Pancreas (tissue), 10 donors: ENCODE results near the gene KLK1. TPM values are rescaled to one million over a fixed set of nuclear protein-coding genes. Genes with fewer than 3 reads are reported as not detected.

Experiments
- ATAC-seq, 4 donors: fragments of 200-7000 bp; cut with Tn5 transposase; one replicate each; pipeline versions ENCODE4 v1.8.0 to v1.9.1; 2020; ENCODE audit warnings: mild to moderate bottlenecking in 4 of 4, moderate library complexity in 4 of 4
- DNase-seq, 6 donors: peaks; one replicate each; pipeline ENCODE4 v3.0.0-alpha.2; 2020
- FAIRE-seq: peaks from 2 replicates; lab custom pipeline; 2012; peaks lifted over from hg19 to GRCh38; lab: Jason Lieb, UNC
- H3K27ac ChIP-seq, 4 donors: fragments of 200-600 bp; sonication (generic); 1 replicate in 3 of 4; 2 replicates in 1 of 4; pipeline versions ENCODE4 v1.5.0 to v1.8.0; 2020
- H3K27me3 ChIP-seq, 4 donors: fragments of 200-600 bp; one replicate each; pipeline ENCODE4 v1.8.0; 2021
- H3K36me3 ChIP-seq, 3 donors: fragments of 200-600 bp; sonication (generic) in 1 of 3; one replicate each; pipeline versions ENCODE4 v1.5.0 to v1.8.0; 2020 to 2021
- H3K4me1 ChIP-seq, 3 donors: fragments of 200-600 bp; one replicate each; pipeline ENCODE4 v1.8.0; 2021
- H3K4me3 ChIP-seq, 4 donors: fragments of 200-600 bp; sonication (generic) in 2 of 4; one replicate each; pipeline versions ENCODE4 v1.5.0 to v1.8.0; 2020 to 2021
- H3K9me3 ChIP-seq, 4 donors: fragments of 200-600 bp; one replicate each; pipeline ENCODE4 v1.8.0; 2021
- WGBS, 2 donors: extraction: QIAGEN DNeasy Blood & Tissue Kit; methylation state at CpG; one replicate each; pipeline ENCODE4 v1.1.7; 2013; 5-methylcytosine and 5-hydroxymethylcytosine counted together
- intact Hi-C, 3 donors: fragments of 100-400 bp; cut with DNase I; formaldehyde crosslinking; loops; one replicate each; pipeline versions ENCODE4 v1.11.1 to v1.14.2; 2022
- polyA plus RNA-seq, 2 donors: library from polyadenylated mRNA; stranded (reverse); fragments of 200-250 nt; gene quantifications; one replicate each; pipeline ENCODE4 v1.2.3, GENCODE V29; 2013
- total RNA-seq, 6 donors: library from RNA; stranded (reverse); fragmentation: NEBNext Ultra II Directional in 4 of 6; extraction: Animal tissue kit (Norgen Biotek cat#: 25700) in 4 of 6; gene quantifications; one replicate each; pipeline versions ENCODE4 v1.2.1 to v1.2.4, GENCODE V29; 2021 to 2023
- TF ChIP-seq, protein P1 (sequence below), 4 donors: fragments of 200-600 bp; sonication (generic) in 3 of 4; IDR thresholded peaks; one replicate each; pipeline versions ENCODE4 v1.5.0 to v1.8.0; 2021; ENCODE audit warnings: antibody characterized with exemption in 4 of 4
- donor health status: healthy with polysubstance abuse.
- donor health status: DM: no; HTN: no; CAD: no; lungs with moderate emphysema.
- donor health status: DM: no; HTN: no; CAD: no.
- donor health status: control.
- donor health status: control.
- donor health status: Bipolar disorder and iron deficiency.
- donor health status: DM: yes; HTN: yes; CAD: no.
- donor health status: DM: no; HTN: no; CAD: no.
- donor health status: DM: no; HTN: no; CAD: no.
- donor health status: DM: yes; HTN: yes; CAD: no.

KLK1 gene
- total and polyA plus RNA-seq, 8 donors, result 607 to 1,981 (median 800) TPM

DNA sequence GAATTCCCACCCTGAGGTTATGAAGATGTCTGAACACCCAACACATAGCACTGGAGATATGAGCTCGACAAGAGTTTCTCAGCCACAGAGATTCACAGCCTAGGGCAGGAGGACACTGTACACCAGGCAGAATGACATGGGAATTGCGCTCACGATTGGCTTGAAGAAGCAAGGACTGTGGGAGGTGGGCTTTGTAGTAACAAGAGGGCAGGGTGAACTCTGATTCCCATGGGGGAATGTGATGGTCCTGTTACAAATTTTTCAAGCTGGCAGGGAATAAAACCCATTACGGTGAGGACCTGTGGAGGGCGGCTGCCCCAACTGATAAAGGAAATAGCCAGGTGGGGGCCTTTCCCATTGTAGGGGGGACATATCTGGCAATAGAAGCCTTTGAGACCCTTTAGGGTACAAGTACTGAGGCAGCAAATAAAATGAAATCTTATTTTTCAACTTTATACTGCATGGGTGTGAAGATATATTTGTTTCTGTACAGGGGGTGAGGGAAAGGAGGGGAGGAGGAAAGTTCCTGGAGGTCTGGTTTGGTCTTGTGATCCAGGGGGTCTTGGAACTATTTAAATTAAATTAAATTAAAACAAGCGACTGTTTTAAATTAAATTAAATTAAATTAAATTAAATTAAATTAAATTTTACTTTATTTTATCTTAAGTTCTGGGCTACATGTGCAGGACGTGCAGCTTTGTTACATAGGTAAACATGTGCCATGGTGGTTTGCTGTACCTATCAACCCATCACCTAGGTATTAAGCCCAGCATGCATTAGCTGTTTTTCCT is 38.1 kb upstream of the KLK1 start:
- Histone ChIP-seq H3K36me3 (no peaks in the 10 kb centered on the region), H3K4me3 (no peak overlapping the region), H3K4me1 (no peaks in the 10 kb centered on the region), H3K27ac (no peak overlapping the region), H3K27me3 (peaks cover 0 to under 1% (median 0%) of the 10 kb centered on the region in 4 donors), H3K9me3 (no peaks in the 10 kb centered on the region)
- FAIRE-seq, result no peak
- intact Hi-C loops, result no loop called here
- TF ChIP-seq, protein P1, sequence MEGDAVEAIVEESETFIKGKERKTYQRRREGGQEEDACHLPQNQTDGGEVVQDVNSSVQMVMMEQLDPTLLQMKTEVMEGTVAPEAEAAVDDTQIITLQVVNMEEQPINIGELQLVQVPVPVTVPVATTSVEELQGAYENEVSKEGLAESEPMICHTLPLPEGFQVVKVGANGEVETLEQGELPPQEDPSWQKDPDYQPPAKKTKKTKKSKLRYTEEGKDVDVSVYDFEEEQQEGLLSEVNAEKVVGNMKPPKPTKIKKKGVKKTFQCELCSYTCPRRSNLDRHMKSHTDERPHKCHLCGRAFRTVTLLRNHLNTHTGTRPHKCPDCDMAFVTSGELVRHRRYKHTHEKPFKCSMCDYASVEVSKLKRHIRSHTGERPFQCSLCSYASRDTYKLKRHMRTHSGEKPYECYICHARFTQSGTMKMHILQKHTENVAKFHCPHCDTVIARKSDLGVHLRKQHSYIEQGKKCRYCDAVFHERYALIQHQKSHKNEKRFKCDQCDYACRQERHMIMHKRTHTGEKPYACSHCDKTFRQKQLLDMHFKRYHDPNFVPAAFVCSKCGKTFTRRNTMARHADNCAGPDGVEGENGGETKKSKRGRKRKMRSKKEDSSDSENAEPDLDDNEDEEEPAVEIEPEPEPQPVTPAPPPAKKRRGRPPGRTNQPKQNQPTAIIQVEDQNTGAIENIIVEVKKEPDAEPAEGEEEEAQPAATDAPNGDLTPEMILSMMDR (IDR thresholded peaks at IDR 0.05), result no peak
- no peak for ATAC-seq
- DNase-seq, result no peak
- 62 to 74% methylated on average over 7 of the region's 7 CpGs for WGBS, 2 donors

- ATAC-seq (no peak), DNase-seq (no peak), FAIRE-seq (no peak)
- TF ChIP-seq, protein P1 (IDR thresholded peaks at IDR 0.05), result no peak
- Histone ChIP-seq H3K4me1 (no peaks in the 10 kb centered on the region), H3K27me3 (no peaks in the 10 kb centered on the region), H3K27ac (no peak overlapping the region), H3K36me3 (no peaks in the 10 kb centered on the region), H3K9me3 (no peaks in the 10 kb centered on the region), H3K4me3 (no peak overlapping the region)
- 65 to 70% methylated on average over 5 of the region's 5 CpGs for WGBS, 2 donors
- intact Hi-C loops, result no loop called here
These were observed 37.4 kb upstream of the KLK1 start for GRCh38 chr19:50861010-50861409.

DNA sequence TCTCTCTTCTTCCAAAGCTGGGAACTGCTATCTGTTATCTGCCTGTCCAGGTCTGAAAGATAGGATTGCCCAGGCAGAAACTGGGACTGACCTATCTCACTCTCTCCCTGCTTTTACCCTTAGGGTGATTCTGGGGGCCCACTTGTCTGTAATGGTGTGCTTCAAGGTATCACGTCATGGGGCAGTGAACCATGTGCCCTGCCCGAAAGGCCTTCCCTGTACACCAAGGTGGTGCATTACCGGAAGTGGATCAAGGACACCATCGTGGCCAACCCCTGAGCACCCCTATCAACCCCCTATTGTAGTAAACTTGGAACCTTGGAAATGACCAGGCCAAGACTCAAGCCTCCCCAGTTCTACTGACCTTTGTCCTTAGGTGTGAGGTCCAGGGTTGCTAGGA is 36.3 kb upstream of the KLK1 start:
- no peak for FAIRE-seq
- no peaks in the 10 kb centered on the region for H3K27me3 ChIP-seq

GRCh38 chr19:50858886-50859285 is 35.3 kb upstream of the KLK1 start:
- Histone ChIP-seq H3K4me3 (no peak overlapping the region), H3K27me3 (no peaks in the 10 kb centered on the region), H3K27ac (no peak overlapping the region), H3K9me3 (no peaks in the 10 kb centered on the region), H3K36me3 (no peaks in the 10 kb centered on the region), H3K4me1 (no peaks in the 10 kb centered on the region)
- 9 to 17% methylated on average over 4 to 7 of the region's 7 CpGs for WGBS, 2 donors
- FAIRE-seq (no peak), ATAC-seq (peak; percentile 16 to 99 (median 86)), DNase-seq (peak in 4 of 6 donors; percentile 17 to 58 (median 48))
- TF ChIP-seq, protein P1 (IDR thresholded peaks at IDR 0.05), result no peak
- intact Hi-C loops, result no loop called here

More for the DNA sequence above, 36.3 kb upstream of the KLK1 start:
- DNase-seq (no peak), ATAC-seq (no peak)
- Histone ChIP-seq H3K4me1 (no peaks in the 10 kb centered on the region), H3K27ac (no peak overlapping the region), H3K36me3 (no peaks in the 10 kb centered on the region), H3K9me3 (no peaks in the 10 kb centered on the region), H3K4me3 (no peak overlapping the region)
- 66 to 73% methylated on average over 4 of the region's 4 CpGs for WGBS, 2 donors
- intact Hi-C loops, result no loop called here
- TF ChIP-seq, protein P1 (IDR thresholded peaks at IDR 0.05), result no peak

DNA sequence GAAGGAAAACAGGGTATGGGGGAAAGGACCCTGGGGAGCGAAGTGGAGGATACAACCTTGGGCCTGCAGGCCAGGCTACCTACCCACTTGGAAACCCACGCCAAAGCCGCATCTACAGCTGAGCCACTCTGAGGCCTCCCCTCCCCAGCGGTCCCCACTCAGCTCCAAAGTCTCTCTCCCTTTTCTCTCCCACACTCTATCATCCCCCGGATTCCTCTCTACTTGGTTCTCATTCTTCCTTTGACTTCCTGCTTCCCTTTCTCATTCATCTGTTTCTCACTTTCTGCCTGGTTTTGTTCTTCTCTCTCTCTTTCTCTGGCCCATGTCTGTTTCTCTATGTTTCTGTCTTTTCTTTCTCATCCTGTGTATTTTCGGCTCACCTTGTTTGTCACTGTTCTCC is 33.8 kb upstream of the KLK1 start:
- no peak for DNase-seq
- Histone ChIP-seq H3K36me3 (no peaks in the 10 kb centered on the region), H3K4me3 (no peak overlapping the region), H3K4me1 (no peaks in the 10 kb centered on the region), H3K9me3 (no peaks in the 10 kb centered on the region), H3K27me3 (no peaks in the 10 kb centered on the region), H3K27ac (no peak overlapping the region)
- TF ChIP-seq, protein P1 (IDR thresholded peaks at IDR 0.05), result no peak
- 81 to 85% methylated on average over 3 to 6 of the region's 6 CpGs for WGBS, 2 donors
- no peak for ATAC-seq
- intact Hi-C loops, result no loop called here
- FAIRE-seq, result no peak
